GM19351 (cell line): ENCODE results near the gene WWOX.

Experiments used
- ATAC-seq: cut with Tn5 transposase; IDR thresholded peaks from one replicate; pipeline ENCODE4 v1.9.1; 2021; ENCODE audit warnings: mild to moderate bottlenecking, moderate library complexity; ENCODE audit not compliant: unreplicated experiment

The WWOX gene

DNA sequence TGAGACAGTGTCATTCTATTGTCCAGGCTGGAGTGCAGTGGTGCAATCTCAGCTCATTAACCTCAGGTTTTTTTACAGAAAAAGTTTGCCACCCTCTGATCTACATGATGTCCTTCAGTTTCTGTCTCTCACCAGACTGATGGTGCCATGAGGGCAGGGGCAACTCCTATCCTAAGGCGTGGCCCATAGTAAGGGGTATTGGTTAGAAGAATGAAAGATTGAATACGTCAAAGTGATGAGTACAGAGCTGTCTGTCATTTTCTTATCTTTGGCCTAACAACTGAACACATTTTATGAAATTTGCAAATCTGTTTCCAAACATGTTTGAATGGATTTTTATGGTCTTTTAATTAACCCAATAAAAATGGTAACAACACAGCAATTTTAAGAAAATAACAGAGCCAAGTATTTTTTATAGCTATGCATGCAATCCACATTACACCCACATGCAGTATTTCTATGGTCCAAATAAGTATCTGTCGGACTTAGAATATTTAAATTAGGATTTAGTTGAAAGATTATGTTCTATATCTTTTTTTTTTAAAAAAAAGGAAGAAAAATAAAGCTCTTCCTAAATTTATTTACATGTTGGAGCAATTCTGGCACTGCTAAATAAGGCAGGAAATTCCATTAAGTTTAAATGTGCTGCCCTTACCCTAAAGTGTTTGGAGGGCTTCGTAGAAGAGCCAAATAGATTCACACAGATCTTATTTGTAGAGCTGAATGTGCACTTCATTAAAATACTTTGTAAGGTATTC, 192.8 kb downstream of the WWOX start:
- no peak for ATAC-seq

DNA sequence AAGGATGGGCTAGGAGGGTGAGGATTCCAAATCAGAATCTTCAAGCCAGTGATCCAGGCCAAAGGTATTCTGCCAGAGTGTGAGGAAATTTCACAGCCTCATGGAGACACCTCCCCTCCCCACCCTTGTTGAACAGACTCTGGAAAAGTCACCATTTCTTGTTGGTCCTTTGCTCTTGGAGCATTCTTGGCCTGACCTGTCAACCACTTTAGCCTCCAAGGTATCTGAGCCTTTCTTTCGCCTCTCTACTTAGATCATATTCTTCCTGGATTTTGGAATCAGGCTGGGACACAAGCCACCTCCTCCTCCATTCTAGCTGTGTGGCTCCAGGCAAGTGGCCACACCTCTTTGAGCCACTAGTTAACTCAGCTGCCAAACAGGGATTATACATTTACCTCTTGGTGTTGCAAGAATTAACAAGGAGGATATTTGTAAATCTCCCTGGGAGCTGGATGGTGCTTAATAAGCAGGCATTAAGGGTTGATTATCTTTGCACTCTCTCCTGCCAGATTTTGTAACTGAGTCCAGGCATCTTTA, 193.5 kb downstream of the WWOX start:
- ATAC-seq, result no peak

DNA sequence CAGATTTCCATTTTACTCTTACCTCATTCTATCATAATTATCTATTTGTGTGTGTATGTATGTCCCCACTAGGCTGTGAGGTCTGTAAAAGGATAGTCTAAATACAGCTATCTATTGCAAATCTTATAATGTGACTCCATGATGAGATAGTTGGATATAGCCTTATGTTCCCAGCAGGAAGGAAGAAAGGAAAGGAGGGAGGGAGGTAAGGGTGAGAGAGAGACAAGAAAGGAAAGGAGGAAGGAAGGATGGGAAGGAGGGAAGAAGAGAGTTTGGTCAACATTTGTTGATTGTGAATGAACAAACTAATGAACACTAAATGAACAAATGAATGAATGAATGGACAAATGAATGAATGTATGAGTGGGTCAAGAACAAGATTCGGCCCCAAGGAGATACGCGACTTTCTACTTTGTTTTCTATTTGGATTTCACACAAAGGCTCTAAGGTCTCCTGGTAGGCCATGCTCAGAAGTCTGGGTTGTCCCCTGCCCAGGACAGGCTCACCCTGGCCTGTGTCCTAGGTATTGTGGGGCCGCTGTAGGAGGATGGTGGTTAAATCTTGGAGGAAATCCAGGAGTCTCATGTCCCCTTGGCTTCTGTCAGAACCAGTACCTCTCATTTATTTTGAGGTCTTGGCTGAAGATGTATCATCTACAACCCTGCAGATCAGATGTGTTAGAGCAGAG, 195.2 kb downstream of the WWOX start:
- ATAC-seq, result no peak

DNA sequence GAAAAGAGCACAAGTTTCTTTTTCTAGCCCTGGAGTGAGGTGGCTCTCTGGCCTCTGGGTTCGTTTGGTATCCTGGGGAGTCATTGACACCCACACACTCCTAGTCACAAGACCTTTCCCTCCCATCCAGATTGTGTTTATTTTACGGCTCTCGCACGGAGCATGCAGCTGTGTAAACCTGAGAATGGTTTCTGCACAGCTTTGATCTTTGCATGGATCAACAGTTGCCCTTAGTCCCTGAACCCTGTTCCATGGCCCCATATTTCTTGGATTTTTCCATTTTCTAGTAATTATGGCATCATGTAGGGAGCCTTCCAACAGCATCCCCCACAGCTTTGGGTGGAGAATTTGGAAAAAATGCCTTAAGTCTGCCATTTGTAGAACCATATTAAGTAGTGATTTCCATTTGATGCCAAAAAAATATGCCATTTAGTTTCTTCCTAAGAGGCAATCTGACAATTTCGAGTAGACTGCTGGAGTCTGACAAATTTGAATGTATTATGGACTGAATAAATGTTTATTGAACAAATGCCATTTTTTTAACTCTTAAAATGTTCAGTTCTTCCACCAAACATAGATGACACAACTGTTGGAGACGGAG, 197.7 kb downstream of the WWOX start:
- no peak for ATAC-seq

DNA sequence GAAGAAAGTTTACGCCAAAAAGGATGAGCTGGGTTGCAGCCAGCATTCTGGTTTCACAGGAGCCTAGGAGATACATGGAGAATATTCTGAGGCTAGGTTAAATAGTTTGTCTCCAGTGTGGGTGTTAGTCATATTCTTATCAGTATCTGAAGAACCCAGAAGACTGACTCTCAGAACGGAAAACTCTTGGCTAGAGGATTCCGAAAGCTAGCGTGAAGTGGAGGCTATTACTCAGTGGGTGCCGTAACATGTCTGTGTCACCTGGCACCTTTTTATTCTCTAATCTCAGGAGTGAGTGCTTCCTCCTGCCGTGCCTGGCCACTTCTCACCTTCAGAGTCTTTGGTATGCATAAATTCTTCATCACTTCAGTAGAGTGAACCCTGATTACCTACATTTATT, 199.5 kb downstream of the WWOX start:
- ATAC-seq, result no peak

DNA sequence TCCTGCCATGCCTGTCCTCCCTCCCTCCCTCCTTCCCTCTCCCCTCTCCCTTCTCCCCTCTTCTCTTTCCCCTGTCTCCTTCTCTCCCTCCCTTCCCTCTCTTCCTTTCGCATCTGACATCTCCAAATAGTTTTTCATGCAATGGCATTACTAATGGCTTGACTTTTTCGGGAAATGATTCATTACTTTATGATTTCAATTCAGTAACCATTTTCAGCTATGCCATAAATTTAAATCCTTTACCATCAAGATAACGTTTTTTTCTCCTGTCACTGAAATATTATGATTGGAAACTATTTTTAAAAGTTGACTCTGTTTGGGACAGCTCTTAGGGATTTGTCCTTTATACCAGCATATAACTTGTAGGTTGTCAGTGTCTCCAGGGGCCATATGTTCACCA, 201.0 kb downstream of the WWOX start:
- no peak for ATAC-seq

DNA sequence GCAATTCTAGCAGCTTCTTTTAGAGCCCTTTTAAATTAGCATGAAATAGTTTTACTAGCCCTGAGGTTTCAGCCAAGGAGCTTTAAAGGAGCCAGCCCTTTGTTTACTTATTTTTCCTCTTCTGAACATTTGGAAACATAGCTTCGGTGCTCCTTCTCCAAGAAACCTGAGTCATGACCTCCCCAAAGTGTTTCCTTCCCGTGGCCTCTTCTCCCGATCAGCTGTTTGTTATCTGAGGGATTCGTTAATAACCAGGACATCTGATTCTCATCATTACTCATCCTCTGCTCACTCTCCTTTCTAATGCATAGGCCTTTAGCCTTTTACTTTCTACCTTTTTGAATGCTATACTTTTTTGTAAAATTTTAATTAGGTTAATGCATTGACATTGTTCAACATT, 204.5 kb downstream of the WWOX start:
- ATAC-seq, result no peak

DNA sequence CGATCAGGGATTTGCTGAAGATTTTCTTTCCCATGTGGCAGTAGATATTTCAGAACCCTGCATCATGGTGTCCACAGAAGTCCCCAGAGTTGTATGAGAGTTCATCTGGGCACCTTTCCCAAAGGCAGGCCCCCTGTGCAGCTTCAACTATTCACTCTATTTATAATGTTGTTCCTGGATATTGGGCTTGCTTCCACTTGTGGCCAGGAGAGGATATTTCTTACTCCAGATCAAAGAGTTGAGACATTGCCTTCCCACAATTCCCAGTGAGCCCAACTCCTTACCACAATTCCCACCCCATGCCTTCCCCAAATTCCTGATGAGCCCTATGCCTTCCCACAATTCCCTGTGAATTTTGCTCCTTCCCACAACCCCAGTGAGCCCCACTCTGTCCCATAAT, 206.9 kb downstream of the WWOX start:
- ATAC-seq, result no peak

DNA sequence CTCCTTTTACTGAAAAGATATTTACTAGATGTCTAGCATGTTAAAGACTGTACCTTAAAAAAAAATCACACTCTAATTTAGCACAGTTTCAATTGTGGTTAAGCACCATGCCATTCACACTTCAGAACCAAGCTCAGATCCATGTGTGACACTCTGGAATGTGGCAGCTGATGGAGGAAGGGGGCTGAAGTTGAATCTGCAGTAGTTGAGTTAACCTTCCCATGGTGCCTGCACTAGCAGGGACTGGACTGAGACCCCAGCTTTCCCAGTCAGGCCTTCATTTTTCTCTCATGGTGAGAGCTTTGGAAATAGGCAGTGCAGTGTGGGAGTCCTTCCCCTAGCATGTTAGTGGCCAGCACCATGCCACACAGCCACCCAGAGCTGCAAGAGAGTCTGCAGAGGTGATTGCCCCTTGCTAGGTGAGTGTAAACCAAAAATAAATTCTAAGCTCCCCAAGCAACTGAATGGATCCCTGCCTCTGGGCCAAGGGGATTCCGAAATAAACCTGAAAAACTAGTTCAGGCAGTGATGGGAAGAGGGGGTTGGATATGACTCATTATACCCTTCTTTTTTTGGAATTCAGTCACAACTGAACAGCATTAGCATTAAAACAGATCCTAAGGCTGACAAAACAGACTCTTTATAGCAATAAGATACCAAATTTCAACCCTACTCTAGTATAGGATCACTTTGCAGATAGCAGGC, 208.5 kb downstream of the WWOX start:
- no peak for ATAC-seq

DNA sequence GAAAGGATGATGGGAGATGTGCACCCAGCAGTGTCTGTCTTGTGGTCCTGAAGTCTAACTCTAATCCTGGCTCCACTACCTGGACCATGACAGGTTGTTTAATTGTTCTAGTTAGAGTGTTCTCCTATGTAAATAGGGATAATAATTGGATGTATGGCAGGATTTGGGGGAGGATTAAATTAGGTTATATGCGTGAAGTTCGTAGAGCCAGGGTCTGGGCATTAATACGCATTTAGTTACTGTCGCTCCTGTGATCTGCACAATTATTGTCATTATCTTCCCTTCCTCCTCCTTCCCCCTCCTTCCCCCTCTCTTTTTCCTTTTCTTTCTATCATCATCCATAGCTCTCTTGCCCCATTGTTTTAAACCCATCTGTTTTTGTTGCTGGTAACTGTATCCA, 210.3 kb downstream of the WWOX start:
- ATAC-seq, result no peak

DNA sequence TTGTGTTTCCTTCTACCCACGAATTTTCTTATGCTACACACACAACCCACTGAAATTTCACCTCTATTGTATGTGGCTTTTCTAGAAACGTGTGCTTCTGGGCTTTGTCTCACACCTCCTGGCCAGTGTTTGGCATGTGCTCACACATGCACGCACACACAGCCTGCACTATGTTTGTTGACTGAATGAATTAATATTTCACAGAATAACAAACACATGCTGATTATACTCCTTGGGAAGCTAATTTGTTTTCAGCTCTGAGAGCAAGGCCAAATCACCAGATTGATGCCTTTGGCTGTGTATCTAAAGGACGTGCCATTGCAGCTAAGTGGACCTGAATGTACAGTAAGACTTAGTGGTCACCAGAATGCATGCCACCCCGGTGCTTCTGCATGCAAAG, 210.7 kb downstream of the WWOX start:
- no peak for ATAC-seq

DNA sequence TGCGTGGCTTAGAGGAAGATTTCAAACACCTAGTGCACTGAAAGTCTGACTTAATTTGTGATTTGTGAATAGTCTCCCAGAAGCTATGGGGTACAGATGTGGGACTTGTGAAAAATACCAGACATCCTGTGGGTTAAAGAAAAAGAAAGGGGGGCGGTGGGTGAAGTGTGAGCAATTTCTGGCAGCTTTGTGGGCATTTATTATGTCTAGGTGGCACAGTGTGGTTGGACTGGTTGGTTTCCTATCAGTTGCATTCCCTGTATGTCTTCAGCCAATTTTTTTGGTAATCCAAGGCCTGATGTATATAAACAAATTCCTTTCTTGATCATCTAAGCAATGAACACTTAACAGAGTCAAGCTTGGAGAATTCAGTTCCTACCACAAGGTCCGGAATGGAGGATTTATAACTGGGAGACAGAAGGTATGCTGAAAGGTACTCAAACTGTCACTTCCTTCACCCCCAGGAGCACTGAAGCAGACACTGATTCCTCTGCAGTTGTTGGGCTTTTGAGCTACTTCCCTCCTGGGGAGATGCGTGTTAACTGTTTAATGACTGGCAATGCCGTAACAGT, 211.6 kb downstream of the WWOX start:
- no peak for ATAC-seq

DNA sequence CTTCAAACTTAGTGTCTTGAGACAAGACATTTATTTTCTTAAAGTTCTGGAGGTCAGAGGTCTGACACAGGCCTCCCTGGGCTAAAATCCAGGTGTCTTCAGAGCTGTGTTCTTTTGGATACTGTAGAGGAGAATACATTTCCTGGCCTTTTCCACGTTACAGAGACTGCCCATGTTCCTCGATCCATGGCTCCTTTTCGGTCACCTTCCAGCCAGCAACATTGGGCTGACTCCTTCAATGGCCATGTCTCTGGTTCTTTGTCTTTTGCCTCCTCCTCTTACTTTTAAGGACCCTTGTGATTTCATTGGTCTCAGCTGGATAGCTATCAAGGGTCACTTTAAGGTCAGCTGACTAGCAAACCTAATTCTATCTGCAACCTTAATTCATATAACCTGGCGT, 212.4 kb downstream of the WWOX start:
- ATAC-seq, result no peak

DNA sequence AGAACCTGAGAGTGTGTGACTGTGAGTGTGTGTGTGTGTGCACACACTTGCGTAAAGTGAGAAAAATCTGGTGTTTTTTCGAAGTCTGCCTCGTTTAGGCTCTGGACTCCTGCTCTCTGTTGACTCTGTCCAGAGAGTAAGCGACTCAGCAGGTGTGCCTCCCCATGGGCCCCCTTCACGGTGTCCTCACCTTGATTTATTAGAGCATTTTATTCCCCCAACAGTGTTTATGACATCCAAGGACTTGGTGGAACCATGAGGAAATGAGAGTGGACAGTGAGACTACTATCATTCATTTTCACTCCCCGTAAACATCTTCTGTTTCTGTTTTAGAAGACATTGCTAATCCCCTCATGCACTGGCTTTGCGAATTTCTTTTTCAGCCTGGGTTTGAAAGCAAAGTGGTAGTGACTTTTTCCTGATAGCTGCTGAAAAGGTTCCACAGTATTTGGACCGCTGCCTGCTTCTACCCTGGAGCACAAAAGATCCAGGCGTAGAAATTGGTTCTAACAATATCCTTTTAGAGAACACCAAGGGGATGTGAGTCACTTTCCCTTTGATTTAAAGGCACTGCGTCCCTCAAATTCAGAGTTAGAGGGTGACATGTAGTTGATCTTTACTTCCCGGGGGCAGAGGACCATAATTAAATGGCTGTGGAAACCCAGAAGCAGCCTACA, 218.2 kb downstream of the WWOX start:
- no peak for ATAC-seq

DNA sequence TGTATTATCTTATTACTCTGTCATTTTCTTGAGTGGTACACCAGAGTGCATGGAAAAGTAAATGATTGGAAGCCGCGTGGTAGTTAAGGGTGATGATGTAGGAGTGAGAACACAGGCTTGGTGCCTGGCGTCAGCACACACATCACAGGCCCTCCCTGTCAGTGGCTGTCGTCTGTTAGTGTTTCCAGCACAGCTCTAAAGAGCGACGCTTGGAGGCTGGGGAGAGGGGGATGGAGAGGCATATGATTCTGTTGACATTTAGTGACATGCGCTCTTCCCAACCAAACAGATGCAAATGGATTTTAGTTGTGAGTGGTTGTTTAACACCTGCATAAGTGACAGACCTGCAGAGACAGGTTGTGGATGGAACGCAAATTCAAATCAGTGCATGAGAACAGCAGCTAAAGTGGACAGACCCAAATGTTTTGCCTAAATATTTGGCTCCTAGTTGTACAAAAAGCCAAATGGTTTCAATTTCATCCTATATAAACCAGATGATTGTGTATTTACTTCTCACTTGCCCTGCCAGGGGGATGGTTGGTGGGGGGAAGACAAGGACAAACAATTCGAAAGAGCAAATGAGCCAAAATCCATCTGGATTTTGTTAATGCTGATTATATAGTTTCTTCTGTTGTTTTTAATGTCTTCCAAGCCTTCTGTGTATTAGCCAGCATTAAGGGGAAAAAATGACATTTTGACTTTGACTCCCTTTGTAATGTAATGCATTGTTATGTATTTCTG, 222.3 kb downstream of the WWOX start:
- ATAC-seq, result no peak

DNA sequence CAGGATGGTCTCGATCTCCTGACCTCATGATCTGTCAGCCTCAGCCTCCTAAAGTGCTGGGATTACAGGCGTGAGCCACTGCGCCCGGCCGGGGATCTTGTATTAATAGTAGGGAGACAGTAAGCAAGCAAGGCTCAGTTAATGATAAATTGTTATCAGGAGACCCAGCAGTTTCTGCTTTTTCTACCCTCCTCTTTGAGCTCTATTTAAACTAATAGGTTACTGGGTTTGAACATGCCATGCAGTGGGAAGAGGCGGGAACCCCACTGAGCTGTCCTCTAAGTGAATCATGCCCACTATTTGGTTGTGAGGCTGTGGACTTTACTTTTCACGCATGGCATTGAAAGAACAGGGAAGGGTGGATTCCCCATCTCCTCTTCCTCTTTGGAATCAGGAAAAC, 223.9 kb downstream of the WWOX start:
- ATAC-seq, result no peak

DNA sequence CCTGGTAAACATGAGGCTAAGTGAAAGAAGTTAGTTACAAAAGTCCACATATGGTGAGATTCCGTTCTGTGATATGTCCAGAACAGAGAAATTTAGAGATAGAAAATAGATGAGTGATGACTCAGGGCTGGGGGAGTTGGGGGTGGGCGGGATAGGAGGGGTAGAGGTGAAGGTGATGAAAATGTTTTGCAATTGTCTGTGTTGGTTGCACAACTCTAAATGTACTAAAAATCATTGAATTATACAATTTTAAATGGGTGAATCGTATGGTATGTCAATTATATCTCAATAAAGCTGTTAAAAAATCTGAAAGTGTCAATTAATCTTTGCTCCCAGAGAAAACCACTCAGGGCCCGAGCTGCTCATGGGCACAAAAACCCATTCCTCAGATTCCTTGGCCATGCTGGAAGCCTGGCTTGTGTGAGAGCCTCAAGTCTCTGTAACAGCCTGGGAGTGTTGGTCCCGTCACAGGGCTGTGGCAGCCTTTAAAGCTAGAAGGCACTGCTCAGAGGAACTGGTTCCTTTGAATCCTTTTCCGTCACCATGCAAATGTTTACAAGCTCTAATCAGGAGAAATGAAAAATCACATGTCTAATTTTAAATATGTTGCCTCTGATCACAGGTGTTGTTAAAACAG, 225.3 kb downstream of the WWOX start:
- ATAC-seq, result no peak

DNA sequence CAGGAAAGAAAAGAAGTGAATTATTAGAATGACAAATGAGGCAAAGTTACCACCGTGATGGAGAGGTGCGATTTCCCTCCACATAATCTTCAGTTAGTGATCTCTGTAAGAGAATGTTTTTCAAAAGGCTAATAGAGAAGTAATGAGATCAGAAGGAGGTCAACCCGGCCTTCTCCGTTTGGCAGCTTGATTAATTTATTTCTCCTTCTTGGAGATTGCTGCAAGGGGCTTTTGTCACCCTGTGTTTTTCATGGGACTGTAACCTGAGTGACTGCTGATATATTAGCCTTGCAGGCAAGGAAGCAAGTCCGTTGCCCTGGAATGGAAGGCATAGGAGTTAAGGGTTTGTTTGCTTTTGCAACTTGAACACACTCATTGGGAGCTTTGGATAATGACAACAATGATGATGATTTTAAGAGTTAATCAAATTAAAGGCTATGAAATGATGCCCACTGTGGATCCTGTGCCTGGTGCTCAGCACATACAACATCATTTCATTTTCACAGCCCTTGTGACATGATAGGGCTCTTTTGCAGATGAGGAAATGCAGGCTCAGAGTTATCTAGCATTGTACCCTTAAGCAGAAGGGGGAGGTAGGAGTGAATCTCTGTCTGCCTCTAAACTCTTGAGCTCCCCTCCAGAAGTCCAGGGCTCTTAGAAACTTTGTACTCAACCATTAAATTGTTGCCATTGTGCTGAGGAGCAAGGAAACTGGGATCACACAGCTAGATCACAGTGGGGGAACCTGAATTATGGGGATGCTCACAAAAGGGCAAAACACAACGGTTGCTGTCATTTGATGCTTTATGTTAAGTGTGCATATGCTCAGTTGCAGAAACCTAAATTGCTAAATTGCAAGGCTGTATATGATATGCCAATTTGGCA, 226.3 kb downstream of the WWOX start:
- ATAC-seq, result no peak
